ENCODE results near the gene TRIO.

- TF ChIP-seq CTCF (IDR thresholded peaks at IDR 0.05 in 2 of 3, conservative IDR thresholded peaks at IDR 0.05 in 1 of 3; ENCODE audit: borderline replicate concordance in 1 of 3, insufficient read depth in 1 of 3, low read depth in 2 of 3, low read length in 2 of 3) (no peak), MAX (IDR thresholded peaks at IDR 0.05) (no peak), POLR2A (IDR thresholded peaks at IDR 0.05; ENCODE audit: borderline replicate concordance, extremely low read depth, insufficient read depth, insufficient read length) (no peak), CBX3 (IDR thresholded peaks at IDR 0.05; ENCODE audit: low read depth) (no peak), ZBTB33 (IDR thresholded peaks at IDR 0.05; ENCODE audit: extremely low read depth, insufficient replicate concordance, low read length) (no peak), EZH2phosphoT487 (IDR thresholded peaks at IDR 0.05; ENCODE audit: borderline replicate concordance) (no peak), EZH2 (IDR thresholded peaks at IDR 0.05) (no peak), ATF3 (IDR thresholded peaks at IDR 0.05) (no peak), ZFX (IDR thresholded peaks at IDR 0.05) (no peak), SP1 (IDR thresholded peaks at IDR 0.05; ENCODE audit: low read depth) (no peak), POLR2AphosphoS5 (IDR thresholded peaks at IDR 0.05; ENCODE audit: low read depth, low read length) (no peak)
These were observed 65.2 kb downstream of the TRIO start for GRCh38 chr5:14208071-14209021.

Measured in HCT116 (cell line).